Naive B cell (primary cell): ENCODE measurements around the gene CASTOR2. TPM values are rescaled to one million over a fixed set of nuclear protein-coding genes. Genes with fewer than 3 reads are reported as not detected.

ENCODE experiments used
- polyA plus RNA-seq, 6 donors: library from polyadenylated mRNA; unstranded; fragments of 300-500 nt; fragmentation: Illumina TruSeq; gene quantifications; one replicate each; pipeline ENCODE4 v1.2.3, GENCODE V29; 2021; ENCODE audit warnings: low read depth in 6 of 6

CASTOR2 gene
- polyA plus RNA-seq, 6 donors from 2014 or later, result 0.22 to 0.81 (median 0.40) TPM; not detected in 1

Other genes starting within 250 kb of the CASTOR2 start
- 100 to 1,000 TPM; 301 to 589 (median 335) TPM for gene NCF1, start 190.7 kb upstream of the CASTOR2 start, polyA plus RNA-seq
- gene GTF2IRD2, start 113.1 kb upstream of the CASTOR2 start, polyA plus RNA-seq, result 10 to 100 TPM; 27.6 to 34.6 (median 32.8) TPM
- 10 to 100 TPM; 22.7 to 45.9 (median 31.0) TPM for gene RCC1L, start 109.1 kb downstream of the CASTOR2 start, polyA plus RNA-seq
- gene GTF2IRD2B, start 127.9 kb downstream of the CASTOR2 start, polyA plus RNA-seq, result 100 to 1,000 TPM in 1 of 6 donors, 10 to 100 TPM in 5; 50.5 to 109 (median 65.6) TPM